ENCODE measurements around the gene DNASE1L1.

GRCh38 chrX:154417157-154417556 is 8.1 kb upstream of the DNASE1L1 start:
- TF ChIP-seq, protein P1, sequence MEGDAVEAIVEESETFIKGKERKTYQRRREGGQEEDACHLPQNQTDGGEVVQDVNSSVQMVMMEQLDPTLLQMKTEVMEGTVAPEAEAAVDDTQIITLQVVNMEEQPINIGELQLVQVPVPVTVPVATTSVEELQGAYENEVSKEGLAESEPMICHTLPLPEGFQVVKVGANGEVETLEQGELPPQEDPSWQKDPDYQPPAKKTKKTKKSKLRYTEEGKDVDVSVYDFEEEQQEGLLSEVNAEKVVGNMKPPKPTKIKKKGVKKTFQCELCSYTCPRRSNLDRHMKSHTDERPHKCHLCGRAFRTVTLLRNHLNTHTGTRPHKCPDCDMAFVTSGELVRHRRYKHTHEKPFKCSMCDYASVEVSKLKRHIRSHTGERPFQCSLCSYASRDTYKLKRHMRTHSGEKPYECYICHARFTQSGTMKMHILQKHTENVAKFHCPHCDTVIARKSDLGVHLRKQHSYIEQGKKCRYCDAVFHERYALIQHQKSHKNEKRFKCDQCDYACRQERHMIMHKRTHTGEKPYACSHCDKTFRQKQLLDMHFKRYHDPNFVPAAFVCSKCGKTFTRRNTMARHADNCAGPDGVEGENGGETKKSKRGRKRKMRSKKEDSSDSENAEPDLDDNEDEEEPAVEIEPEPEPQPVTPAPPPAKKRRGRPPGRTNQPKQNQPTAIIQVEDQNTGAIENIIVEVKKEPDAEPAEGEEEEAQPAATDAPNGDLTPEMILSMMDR (conservative IDR thresholded peaks at IDR 0.05; ENCODE audit: low read depth, low read length): no peak
- no peak for TF ChIP-seq EZH2 (IDR thresholded peaks at IDR 0.05; ENCODE audit: low read length, unreplicated experiment)
